ENCODE data around the gene RPRD2. TPM values are rescaled to one million over a fixed set of nuclear protein-coding genes. Genes with fewer than 3 reads are reported as not detected.
"Not testable (repeated sequence)": the region's sequence is repeated elsewhere in the genome, so short reads cannot be mapped to it uniquely, and the experiment has no call there.

RPRD2 gene
- total RNA-seq, 1 donor from 2014 or later = 19.4 TPM

- no peak for DNase-seq (ENCODE audit: low read depth)
Measured at GRCh38 chr1:150388241-150388640, 24.3 kb downstream of the RPRD2 start.

- peak; percentile 56 for DNase-seq (ENCODE audit: low read depth)
Measured at GRCh38 chr1:150389650-150390049, 25.7 kb downstream of the RPRD2 start.

GRCh38 chr1:150392627-150393026 lies 28.7 kb downstream of the RPRD2 start:
- DNase-seq (ENCODE audit: low read depth) = no peak

- DNase-seq (ENCODE audit: low read depth) = not testable (repeated sequence)
Measured at GRCh38 chr1:150395115-150395514, 31.2 kb downstream of the RPRD2 start.

- DNase-seq (ENCODE audit: low read depth) = no peak
Measured at GRCh38 chr1:150397392-150398032, 33.6 kb downstream of the RPRD2 start.

- DNase-seq (ENCODE audit: low read depth) = no peak
Measured at GRCh38 chr1:150404465-150404864, 40.5 kb downstream of the RPRD2 start.

GRCh38 chr1:150405660-150406059 lies 41.7 kb downstream of the RPRD2 start:
- DNase-seq (ENCODE audit: low read depth) = no peak

- no peak for DNase-seq (ENCODE audit: low read depth)
Measured at GRCh38 chr1:150406483-150406882, 42.5 kb downstream of the RPRD2 start.

GRCh38 chr1:150407330-150407729 lies 43.4 kb downstream of the RPRD2 start:
- no peak for DNase-seq (ENCODE audit: low read depth)

GRCh38 chr1:150408800-150409199 lies 44.9 kb downstream of the RPRD2 start:
- DNase-seq (ENCODE audit: low read depth) = peak; percentile 50

- DNase-seq (ENCODE audit: low read depth) = peak; percentile 52
Measured at GRCh38 chr1:150409504-150410362, 45.8 kb downstream of the RPRD2 start.

- peak; percentile 73 for DNase-seq (ENCODE audit: low read depth)
Measured at GRCh38 chr1:150410582-150411101, 46.7 kb downstream of the RPRD2 start.

- no peak for DNase-seq (ENCODE audit: low read depth)
Measured at GRCh38 chr1:150414592-150414991, 50.6 kb downstream of the RPRD2 start.

GRCh38 chr1:150415800-150416199 lies 51.9 kb downstream of the RPRD2 start:
- no peak for DNase-seq (ENCODE audit: low read depth)

GRCh38 chr1:150420560-150421265 lies 56.8 kb downstream of the RPRD2 start:
- DNase-seq (ENCODE audit: low read depth) = peak; percentile 15

- no peak for DNase-seq (ENCODE audit: low read depth)
Measured at GRCh38 chr1:150422541-150422940, 58.6 kb downstream of the RPRD2 start.

GRCh38 chr1:150429805-150430204 lies 65.9 kb downstream of the RPRD2 start:
- DNase-seq (ENCODE audit: low read depth) = peak; percentile 30

- no peak for DNase-seq (ENCODE audit: low read depth)
Measured at GRCh38 chr1:150441121-150441520, 77.2 kb downstream of the RPRD2 start.

- DNase-seq (ENCODE audit: low read depth) = no peak
Measured at GRCh38 chr1:150444232-150444631, 80.3 kb downstream of the RPRD2 start.

- DNase-seq (ENCODE audit: low read depth) = no peak
Measured at GRCh38 chr1:150456146-150456647, 92.2 kb downstream of the RPRD2 start.

GRCh38 chr1:150464422-150464826 lies 100.5 kb downstream of the RPRD2 start:
- peak; percentile 58 for DNase-seq (ENCODE audit: low read depth)

GRCh38 chr1:150466964-150467363 lies 103.0 kb downstream of the RPRD2 start:
- no peak for DNase-seq (ENCODE audit: low read depth)
